AG20443 (cell line): Measurements from ENCODE around the gene SHOC2.
A peak's percentile ranks its signal among the peaks of the same experiment; 100 is the strongest.

Experiments used
- DNase-seq: peaks from one replicate; pipeline ENCODE4 v3.0.0; 2012; ENCODE audit warnings: low spot score, mixed read lengths

SHOC2 gene

DNA sequence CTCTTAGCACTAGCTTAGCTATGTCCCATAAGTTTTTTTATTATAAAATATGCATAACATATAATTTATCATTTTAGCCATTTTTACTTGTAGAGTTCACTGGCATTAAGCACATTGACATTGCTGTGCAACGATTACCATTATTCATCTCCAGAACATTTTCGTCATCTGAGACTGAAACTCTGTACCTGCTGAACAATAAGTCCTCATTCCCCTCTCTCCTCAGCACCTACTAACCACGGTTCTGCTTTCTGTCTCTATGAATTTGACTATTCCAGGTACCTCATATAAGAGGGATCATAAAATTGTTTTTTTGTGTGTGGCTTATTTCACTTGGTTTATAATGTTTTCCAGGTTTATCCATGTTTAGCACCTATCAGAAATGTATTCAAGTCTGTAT lies 64.1 kb downstream of the SHOC2 start:
- no peak for DNase-seq

DNA sequence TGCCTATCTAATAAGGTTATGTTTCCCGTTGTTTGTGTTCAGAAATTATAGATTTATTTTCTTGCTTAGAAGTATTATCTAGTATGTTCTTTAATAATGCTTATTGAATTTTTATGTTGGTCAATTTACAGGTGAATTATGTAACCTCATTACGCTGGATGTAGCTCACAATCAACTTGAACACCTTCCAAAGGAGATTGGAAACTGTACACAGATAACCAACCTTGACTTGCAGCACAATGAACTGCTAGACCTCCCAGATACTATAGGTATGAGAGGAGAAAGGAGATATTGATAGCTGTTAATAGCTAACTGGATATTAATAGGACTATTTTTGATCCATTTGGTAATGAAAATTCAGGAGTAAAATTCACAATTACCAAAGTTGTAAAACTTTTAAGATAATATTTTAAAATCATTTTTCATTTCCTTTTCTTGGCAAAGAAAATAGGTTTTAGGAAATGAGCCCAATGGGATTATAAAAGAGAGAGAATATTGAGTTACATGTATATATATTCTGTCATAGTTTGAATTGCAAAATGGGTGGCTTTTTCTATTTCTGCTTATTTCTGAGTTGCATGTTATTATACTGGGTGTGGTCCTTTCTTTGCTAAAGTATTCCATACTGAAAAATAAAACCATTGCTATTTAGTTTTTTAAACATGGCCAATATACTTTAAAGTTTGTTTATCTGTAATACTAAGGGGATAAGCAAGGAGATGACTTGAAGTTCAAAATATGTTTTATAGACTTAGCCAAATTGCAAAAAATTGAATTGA lies 66.3 kb downstream of the SHOC2 start:
- no peak for DNase-seq

DNA sequence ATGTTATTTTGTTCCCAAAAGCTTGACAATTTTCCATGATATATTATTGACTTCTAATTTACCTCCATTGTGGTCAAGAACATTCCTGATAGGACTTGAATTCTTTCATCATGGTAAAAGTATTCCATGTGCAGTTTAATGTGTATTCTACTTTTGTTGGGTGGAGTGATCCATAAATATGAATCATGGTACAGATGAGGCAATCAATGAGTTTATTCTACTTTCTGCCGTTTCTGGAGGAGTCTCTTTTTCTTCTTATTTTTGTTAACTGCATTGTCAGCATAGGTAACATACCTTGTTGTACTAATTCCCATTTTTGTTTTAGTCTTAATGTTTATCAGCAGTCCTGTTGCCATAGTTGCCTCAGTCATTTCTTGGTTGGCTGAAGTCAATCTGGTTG lies 69.6 kb downstream of the SHOC2 start:
- peak; percentile 11 for DNase-seq

DNA sequence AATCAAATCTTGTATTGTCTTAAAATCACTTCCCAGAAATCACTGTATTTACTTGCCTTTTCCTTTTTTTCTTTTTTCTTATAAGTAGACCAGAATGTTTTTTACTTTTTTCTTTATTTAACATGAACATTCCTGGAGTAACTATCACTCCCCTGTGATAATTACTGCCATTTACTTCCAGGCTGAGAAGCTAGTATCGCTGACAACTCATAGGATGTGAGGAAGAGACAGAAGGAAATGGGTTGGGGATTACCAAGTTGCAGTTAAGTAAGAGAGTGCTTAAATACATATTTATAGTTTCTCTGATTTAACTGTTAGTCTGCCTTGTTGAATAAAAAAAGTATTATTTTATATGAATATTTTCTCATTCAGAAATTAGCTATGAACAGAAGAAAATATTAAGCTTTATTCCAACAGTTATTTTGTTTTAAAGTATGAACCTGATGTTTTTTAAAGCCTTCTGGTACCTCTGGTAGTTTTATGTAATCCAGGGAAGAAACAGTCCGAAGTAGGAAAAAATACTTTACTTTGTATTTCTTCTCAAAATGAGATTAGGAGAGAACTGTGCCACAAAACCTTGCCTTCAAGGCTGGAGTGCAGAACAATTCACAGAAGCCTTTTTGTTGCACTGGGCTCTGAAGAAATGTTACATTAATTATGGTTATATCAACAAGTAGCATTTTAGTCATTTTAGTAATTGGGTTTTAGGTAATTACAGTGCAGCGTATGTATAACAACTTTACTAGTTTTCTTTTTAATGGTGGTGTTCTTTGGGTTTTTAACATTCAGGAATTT lies 72.8 kb downstream of the SHOC2 start:
- no peak for DNase-seq

DNA sequence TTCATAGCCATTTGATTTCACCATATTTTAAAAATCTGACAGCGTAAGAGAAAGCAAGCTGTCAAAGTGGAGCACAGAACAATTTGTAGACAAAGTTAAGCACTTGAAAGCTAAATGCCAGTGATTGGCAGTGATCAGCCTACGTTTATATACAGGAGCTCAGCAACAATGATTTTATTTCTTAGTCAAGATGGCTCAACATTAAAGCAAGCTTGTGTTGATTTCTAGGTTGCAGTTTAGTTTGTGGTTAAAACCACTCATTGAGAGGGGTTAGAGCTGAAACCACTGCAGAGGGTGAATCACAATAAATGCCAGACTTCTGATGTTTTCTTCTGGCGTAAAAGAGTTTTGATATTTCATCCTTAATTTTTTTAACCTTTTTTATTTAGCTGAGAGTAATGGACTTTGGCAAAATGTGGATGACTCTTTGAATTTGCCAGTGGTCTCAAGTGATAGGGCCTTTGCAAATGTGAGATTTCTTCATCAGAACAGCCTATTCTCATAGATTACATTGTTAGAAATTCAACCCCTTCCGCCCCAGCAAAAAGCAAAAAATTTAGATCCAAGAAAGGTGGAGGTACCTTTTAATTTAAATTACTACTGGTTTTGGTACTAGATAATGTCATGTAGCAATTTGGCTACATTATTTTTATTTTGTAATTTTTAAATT lies 73.8 kb downstream of the SHOC2 start:
- DNase-seq, result peak; percentile 76

DNA sequence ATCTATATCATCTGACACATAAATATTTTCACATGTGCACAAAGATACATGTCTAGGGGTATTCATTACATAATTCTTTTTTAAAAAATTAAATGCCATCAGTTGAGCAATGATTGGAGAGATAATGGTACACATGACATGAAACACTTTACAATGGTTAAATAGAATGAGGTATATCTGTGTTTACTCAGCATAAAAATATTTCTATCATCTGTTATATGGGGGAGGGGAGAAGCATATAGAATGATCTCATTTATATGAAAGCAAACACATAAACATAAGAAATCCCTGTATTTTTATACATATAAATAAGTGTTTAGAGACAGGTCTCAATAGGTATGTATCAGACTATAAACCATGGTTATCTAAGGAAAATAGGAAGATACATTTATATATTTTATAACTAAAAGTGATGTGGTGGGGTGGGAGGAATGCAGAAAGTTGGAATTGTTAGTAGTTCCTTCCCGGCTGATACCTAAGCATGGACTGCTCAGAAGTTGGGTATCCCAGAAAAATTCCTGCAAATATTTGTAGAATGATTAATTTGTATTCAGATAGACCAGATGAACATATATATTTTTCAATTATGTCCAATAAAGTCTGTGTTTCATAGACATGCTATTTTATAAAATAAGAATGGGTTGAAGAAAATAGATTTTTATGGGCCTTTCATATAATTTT lies 75.1 kb downstream of the SHOC2 start:
- DNase-seq, result no peak

DNA sequence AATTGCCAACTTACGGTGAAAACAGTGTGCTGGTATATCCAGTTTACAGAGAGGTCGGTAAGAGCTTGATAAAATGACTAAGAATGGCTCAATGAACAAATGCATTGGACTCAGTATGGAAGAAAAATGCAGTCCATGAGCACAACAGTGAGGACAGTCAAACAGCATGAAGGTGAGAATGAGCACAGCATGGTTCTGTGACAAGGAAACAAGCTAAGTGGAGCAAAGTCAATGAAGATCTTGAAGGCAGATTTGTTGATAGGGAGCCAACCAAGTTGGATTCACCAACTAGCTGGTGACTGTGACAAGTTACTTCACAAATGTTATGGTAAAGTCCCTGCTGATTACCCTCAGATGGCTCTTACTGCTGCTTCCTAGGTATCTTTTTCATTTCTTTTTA lies 75.9 kb downstream of the SHOC2 start:
- no peak for DNase-seq

DNA sequence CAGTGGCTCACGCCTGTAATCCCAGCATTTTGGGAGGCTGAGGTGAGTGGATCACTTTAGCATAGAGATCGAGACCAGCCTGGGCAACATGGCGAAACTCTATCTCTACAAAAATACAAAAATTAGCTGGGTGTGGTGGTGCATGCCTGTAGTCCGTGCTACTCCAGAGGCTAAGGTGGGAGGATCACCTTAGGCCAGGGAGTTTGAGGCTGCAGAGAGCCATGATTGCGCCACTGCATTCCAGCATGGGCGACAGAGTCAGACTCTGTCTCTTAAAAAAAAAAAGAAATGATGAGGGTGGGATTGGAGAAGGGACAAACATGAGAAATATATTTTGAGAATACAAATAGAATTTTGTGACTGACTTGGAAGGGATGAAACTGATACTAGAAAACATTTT lies 76.9 kb downstream of the SHOC2 start:
- DNase-seq, result no peak

DNA sequence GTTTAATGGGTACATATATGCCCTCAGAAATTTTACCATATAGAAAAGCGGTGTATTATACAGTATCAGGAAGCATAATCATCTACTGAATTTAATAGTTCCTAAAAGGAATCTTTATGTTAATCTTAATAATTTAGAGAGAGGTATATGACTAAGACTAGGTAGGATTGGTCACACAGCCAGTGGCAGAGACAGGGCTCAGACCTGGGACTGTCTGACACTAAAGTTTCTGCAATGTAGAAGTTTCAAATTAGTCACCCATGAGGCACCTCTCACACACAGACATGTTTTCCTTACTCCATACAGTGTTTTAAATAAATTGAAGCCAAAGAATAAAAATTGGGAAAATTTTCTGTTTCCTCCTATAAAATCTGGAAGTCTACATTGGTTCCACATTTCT lies 84.6 kb downstream of the SHOC2 start:
- no peak for DNase-seq

DNA sequence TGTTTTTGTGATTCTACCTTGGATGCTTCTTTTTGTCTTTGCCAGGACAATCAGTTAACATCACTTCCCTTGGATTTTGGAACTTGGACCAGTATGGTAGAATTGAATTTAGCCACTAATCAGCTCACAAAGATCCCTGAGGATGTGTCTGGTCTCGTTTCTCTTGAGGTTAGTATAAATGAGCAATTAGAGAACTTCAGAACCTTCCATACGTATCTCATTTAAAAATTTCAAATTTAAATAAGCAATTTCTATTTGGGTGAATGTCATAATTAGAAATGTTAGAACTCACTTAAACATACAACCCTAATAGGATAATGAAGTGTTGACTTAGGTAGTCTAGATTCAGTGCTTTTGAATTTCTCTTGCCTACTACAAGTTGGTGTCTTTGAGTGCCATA lies 88.1 kb downstream of the SHOC2 start:
- no peak for DNase-seq

DNA sequence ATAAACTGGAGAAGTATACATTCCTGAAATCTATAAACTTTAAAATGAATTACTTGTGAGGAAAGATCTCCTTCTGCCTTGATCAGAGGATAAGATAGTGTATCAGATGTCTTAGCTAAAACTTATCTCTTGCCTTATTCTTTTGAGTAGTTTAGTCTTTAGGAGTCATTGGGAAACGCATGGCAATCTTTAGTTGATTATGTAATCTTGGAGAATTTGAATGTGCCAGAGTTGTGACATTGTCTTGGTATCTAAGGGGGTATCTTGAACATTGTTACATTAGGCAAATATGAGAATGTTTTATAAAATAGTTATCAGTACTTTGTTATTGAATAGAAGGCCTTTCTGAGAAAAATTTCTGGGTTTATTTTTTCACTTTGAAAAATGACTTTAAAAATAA lies 95.8 kb downstream of the SHOC2 start:
- no peak for DNase-seq

DNA sequence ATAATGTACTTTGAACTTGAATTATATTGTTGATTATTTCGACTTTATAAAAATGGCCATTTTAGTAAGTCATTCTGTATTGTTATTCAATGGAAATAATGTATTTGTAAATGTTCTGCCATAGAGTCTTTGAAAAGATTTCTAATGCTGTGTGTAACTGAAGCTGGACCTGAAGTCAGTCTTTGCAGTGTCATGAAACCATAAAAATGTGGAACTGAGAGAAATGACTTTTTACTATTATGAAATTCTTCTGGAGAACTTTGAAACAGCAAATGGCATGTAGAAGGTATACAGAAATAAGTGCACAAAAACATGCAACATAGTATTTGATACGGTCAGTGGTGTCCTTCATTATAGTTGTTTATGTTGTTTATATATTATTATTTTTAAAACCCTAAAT lies 97.7 kb downstream of the SHOC2 start:
- DNase-seq, result no peak

DNA sequence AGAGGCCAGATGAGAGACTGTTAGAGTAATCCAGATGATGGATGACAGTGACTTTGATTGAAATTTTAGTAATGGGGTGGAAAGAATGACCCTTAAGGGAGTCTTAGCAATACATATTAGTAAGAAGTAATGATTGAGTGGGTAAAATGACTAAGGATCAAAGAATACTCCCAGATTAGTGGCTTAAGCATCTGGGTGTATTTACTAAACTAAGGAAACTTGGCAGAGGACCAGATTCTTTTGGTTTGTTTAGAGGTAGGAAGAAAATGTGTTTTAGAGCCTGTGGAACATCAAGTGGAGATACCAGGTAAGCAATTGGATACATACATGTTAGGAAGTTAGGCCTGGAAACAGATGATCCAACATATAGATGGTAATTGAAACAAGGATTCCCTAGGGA lies 98.6 kb downstream of the SHOC2 start:
- no peak for DNase-seq

DNA sequence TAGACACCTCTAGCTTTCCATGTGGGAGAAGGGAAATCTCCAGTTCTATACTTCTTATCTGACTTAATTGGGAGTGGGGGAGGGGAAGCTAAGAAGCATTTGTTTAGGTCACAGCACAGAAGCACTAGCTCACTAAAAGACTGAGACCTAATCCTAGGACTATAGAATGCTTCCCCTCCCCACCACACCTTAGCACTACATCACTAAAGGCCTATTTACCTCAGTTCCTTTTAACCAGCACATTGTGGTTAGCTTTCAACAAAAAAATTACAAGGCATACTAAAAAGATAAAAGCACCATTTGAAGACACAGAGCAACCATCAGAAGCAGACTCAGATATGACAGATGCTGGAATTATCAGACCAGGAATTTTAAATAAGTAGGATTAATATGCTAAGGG lies 103.7 kb downstream of the SHOC2 start:
- no peak for DNase-seq

DNA sequence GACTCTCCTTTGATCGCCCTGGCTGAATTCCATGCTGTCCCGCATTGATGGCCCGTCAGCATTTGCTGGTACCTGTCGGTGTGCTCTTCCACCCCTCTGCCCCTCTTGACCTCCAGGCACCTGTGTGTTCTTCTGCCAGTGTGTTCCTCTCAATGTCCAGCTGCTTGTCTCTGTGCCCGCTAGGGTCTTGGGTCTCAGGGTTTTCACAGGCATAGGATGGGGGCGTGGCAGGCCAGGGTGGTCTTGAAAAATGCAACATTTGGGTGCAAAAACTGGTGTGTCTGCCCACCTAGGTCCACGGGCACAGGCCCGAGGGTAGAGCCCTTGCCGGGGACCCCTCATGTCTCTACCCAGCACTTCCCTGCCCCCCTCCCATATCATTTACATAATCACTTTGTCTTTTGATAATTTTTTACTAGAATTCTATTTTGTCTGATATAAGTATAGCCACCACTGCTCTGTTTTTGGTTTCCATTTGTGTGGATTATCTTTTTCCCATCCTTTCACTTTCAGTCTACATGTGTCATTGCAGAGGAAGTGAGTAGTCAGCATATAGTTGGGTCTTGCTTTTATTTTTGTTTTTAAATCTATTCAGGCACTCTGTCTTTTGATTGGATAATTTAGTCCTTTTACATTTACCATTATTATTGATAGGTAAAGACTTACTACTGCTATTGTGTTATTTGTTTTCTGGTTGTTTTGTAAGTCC lies 110.8 kb downstream of the SHOC2 start:
- DNase-seq, result no peak

DNA sequence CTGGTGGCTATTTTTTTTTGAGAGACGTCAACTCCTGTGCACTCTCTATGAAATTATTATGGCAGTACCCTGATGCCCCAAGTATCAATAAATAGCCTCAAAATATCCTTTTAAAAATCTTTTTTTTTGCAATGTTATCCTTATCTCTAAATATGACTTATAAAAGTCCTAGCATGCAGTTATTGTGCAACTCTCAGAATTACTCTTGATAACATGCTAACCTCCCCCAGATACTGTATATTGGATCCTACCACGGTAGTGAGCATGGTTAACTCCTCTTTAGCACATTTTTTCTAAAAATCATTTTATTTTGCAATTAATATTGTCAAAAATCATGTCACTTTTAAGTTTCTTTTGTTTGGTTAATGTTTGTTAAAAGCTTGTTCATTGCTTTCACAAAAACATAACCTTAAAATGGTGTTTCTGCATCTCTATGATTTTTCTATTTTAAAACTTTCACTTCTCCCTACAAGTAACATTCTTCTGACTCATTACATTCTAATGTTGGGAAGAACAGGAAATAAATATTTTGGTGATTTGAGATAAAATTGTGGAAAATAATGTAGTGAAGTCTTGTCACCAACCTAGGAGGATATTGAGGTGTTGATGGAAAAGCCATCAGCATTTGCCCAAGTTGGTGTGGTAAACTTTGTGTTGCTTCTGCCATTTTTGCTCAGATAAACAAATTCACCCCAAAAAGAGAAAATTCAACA lies 115.3 kb downstream of the SHOC2 start:
- DNase-seq, result peak; percentile 18

DNA sequence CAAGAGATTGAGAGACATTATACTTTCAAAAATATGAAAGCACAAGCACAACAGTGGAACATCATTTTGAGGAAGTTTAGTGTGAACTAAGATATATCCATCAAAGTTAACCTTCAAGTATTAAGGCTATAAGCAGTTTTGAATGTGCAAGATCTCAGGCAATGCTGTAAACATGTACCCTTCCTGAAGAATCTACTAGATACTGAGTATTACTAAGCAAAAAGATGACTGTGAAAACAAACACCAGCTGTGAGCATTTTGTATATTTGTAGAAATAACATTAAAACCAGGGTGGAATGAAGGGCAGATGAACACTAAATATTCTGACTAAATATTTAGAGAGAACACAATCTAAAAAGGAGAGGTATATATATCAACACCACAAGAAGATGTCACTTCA lies 116.1 kb downstream of the SHOC2 start:
- peak; percentile 10 for DNase-seq

DNA sequence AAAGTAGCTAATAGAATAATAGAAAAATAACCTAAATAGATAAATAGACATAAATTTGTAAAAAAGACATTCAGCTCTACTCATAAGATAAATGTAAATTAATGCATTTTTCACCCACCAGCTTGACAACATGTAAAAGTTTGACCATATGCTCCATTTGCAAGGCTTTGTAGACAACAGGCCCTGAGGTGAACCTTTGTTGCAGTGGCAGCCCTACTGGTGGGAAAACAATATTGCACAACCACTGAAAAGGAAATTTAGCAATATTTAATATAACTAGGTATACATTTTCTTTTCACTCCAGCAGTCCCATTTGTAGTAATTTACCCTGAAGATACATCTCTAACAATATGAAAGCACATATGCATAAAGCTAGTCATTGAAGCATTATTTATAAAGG lies 118.5 kb downstream of the SHOC2 start:
- no peak for DNase-seq

DNA sequence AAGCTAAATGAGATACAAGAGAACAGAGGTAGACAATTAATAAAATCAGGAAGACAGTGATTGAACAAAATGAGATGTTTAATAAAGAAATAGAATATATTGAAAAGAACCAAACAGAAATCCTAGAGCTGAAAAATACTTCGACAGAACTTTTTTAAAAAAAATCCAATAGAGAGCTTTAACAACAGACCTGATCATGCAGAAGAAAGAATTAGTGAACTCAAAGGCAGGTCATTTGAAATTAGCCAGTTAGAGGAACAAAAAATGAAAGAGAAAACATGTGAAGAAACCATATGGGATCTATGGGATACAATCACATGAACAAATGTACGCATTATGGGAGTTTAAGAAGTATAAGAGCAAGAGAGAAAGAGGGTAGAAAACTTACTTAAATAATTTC lies 120.1 kb downstream of the SHOC2 start:
- no peak for DNase-seq

DNA sequence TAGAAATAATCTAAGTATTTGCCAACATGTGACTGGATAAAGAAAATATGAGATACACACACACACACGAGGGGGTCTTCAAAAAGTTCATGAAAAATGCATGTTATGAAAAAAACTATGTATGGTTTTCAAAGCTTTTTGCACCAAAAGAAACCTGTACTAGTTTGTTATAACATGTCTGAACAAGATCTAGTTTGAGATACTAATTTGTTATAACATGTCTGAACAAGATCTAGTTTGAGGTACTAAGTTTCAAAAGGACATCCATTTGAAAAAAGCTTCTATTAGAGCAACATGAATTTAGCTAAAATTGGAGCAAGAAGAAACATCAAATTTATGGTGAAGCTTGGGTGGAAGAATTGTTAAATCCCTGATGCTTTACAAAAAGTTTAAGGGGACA lies 137.6 kb downstream of the SHOC2 start:
- DNase-seq, result no peak
